ENCODE results near the gene CDHR4. TPM values are rescaled to one million over a fixed set of nuclear protein-coding genes. Genes with fewer than 3 reads are reported as not detected.

Gene CDHR4
- total RNA-seq, 1 experiment from 2014 or later: not detected

GRCh38 chr3:49803465-49804140 lies 3.9 kb upstream of the CDHR4 start:
- H3K9ac ChIP-seq (ENCODE audit: low read length): peak overlapping the region; percentile 42
- CTCF ChIA-PET: interaction anchor here (0.6 to 2.3 kb wide), 10 partner anchors 15 to 264 kb away, joined by 4 to 18 read pairs (median 6); partner anchors contain the start of gene MON1A
- no peaks in the 10 kb centered on the region for H3K79me2 ChIP-seq (ENCODE audit: low read length)
- H4K20me1 ChIP-seq (ENCODE audit: low read length): no peaks in the 10 kb centered on the region
- no peaks in the 10 kb centered on the region for H3K27me3 ChIP-seq (ENCODE audit: low read length)
- H3K4me2 ChIP-seq (ENCODE audit: low read length): peak overlapping the region; percentile 92
- intact Hi-C loops (cut with micrococcal nuclease): no loop called here
- no peak for TF ChIP-seq EZH2phosphoT487 (IDR thresholded peaks at IDR 0.05; ENCODE audit: borderline replicate concordance, low read length)
- TF ChIP-seq EZH2 (IDR thresholded peaks at IDR 0.05; ENCODE audit: low read length, unreplicated experiment): no peak
- no peak for TF ChIP-seq CTCF (conservative IDR thresholded peaks at IDR 0.05; ENCODE audit: low read depth, low read length)
- peak overlapping the region; percentile 89 for H2AFZ ChIP-seq (ENCODE audit: low read length)
- H3K4me3 ChIP-seq (ENCODE audit: low read length): peak overlapping the region; percentile 76
- no peak overlapping the region for H3K27ac ChIP-seq (ENCODE audit: low read length)
- no TSS peak for BruUV-seq (replicated peaks)
- H3K9me2 ChIP-seq (replicated peaks; ENCODE audit: low read length): no peaks in the 10 kb centered on the region
- POLR2A ChIA-PET (ENCODE audit: unreplicated experiment): interaction anchor here (0.5 to 1.0 kb wide), 3 partner anchors 97 to 333 kb away, joined by 3 to 10 read pairs (median 4); no protein-coding TSS in a partner anchor
- no peak for DNase-seq
- peak; percentile 17; the same call in 1 of the 2 replicates for ATAC-seq
- H3K9me3 ChIP-seq (ENCODE audit: low read length): no peaks in the 10 kb centered on the region
- H3K4me1 ChIP-seq (ENCODE audit: insufficient read depth, low read length): peaks cover 23% of the 10 kb centered on the region
- no peaks in the 10 kb centered on the region for H3K36me3 ChIP-seq (ENCODE audit: low read depth, low read length)
- no peaks in the 10 kb centered on the region for H3F3A ChIP-seq (ENCODE audit: low read length, unreplicated experiment)

GRCh38 chr3:49802719-49803464 lies 3.2 kb upstream of the CDHR4 start, which contains the start of gene INKA1:
Gene INKA1 (plus strand): TSS chr3:49803261. CDS start chr3:49803393, 132 bp downstream.
- H2AFZ ChIP-seq (ENCODE audit: low read length): peak within 1 kb of the TSS; percentile 89
- H3K9me3 ChIP-seq (ENCODE audit: low read length): no peaks in the 10 kb centered on the region
- POLR2A ChIA-PET (ENCODE audit: unreplicated experiment): interaction anchor here (0.5 to 1.0 kb wide), 4 partner anchors 98 to 333 kb away, joined by 3 to 10 read pairs (median 4); no protein-coding TSS in a partner anchor
- no peak for TF ChIP-seq EZH2 (IDR thresholded peaks at IDR 0.05; ENCODE audit: low read length, unreplicated experiment)
- peak; percentile 87 for TF ChIP-seq CTCF (conservative IDR thresholded peaks at IDR 0.05; ENCODE audit: low read depth, low read length)
- TF ChIP-seq EZH2phosphoT487 (IDR thresholded peaks at IDR 0.05; ENCODE audit: borderline replicate concordance, low read length): no peak
- no peaks in the 10 kb centered on the region for H3K27me3 ChIP-seq (ENCODE audit: low read length)
- H3K36me3 ChIP-seq (ENCODE audit: low read depth, low read length): no peaks in the 10 kb centered on the region
- no peaks in the 10 kb centered on the region for H3K9me2 ChIP-seq (replicated peaks; ENCODE audit: low read length)
- H3F3A ChIP-seq (ENCODE audit: low read length, unreplicated experiment): no peaks in the 10 kb centered on the region
- H3K27ac ChIP-seq (ENCODE audit: low read length): no peak within 1 kb of the TSS
- BruUV-seq (replicated peaks): no TSS peak
- H4K20me1 ChIP-seq (ENCODE audit: low read length): no peaks in the 10 kb centered on the region
- CTCF ChIA-PET: interaction anchor here (0.6 to 2.3 kb wide), 12 partner anchors 16 to 309 kb away, joined by 3 to 18 read pairs (median 6); partner anchors contain the start of gene MON1A
- peak within 1 kb of the TSS; percentile 76 for H3K4me3 ChIP-seq (ENCODE audit: low read length)
- H3K4me1 ChIP-seq (ENCODE audit: insufficient read depth, low read length): peaks cover 23% of the 10 kb centered on the region
- DNase-seq: peak; percentile 89
- peak within 1 kb of the TSS; percentile 92 for H3K4me2 ChIP-seq (ENCODE audit: low read length)
- intact Hi-C loops (cut with micrococcal nuclease): loop anchor here (1.0 kb wide), 3 partner anchors 36 to 103 kb away; no protein-coding TSS in a partner anchor
- no peaks in the 10 kb centered on the region for H3K79me2 ChIP-seq (ENCODE audit: low read length)
- ATAC-seq: peak; percentile 79
- H3K9ac ChIP-seq (ENCODE audit: low read length): peak within 1 kb of the TSS; percentile 42
